CD4-positive, alpha-beta T cell treated with Interleukin-2 at 100 ng/mL for 4 hours (primary cell): ENCODE results near the gene CDH3.
"Not testable (repeated sequence)": the region's sequence is repeated elsewhere in the genome, so short reads cannot be mapped to it uniquely, and the experiment has no call there.

Experiments used
- DNase-seq: peaks from one replicate; pipeline ENCODE4 v3.0.0-alpha.2; 2020; ENCODE audit warnings: low spot score

The CDH3 gene

DNA sequence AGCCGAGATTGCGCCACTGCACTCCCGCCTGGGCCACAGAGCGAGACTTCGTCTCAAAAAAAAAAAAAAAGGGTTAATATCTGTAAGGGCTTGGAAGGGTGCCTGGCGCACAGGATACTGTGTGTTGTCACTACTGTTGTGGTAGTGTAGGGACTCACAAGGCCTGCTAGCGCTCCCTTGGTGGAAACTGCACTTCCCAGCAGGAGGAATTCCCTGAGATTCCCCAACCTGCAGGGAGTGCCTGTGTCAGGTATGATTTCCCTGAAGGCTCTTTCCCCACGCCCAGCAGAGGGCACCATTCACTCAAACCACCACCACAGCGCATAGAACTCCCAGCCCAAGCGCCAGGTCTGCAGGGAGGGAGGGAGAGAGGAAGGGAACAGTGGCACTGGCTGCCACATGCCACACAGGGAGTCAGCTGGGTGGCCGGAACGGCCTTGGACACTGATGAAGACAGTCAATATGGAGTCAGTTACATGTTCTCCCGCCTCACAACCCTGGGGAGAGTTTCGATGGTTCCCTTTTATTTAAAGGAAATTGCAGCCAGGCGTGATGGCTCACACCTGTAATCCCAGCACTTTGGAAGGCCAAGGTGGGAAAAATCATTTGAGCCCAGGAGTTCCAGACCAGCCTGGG is 59.2 kb downstream of the CDH3 start:
- DNase-seq = peak; percentile 38

DNA sequence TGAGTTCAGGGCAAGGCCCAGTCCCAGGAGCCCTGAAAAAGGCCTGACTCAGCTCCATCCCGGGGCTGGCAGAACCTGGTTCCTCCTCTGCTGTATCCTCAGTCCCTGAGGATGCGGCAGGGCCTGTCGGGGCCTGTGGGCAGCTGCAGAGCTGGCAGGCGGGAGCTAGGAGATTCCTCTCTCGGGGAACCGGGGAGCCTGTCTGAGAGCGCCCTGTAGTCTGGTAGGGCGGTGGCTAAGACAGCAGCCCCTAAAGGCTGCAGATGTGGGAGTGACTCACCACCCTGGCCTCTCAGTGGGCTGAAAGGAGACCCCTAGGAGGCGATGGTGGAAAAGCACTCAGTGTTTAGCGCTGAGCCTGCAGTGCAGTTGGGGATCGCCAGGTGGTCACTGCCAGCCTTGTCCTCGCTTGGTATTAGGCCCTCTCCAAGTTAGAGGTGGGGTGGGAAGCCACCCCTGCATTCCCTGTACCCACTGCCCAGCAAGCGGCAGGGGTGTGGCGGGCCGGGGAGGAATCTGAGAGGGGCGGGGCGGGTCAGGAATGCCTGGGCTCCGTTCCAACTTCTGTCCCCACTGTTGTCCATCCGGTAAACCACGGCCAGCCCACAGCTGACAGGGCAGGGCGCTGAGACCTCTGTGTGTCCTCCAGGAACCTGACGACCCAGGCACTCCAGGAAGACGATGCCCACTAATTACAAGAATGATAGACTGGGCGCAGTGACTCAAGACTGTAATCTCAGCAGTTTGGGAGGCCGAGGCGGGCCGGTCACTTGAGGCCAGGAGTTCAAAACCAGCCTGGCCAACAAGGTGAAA is 62.4 kb downstream of the CDH3 start:
- no peak for DNase-seq

DNA sequence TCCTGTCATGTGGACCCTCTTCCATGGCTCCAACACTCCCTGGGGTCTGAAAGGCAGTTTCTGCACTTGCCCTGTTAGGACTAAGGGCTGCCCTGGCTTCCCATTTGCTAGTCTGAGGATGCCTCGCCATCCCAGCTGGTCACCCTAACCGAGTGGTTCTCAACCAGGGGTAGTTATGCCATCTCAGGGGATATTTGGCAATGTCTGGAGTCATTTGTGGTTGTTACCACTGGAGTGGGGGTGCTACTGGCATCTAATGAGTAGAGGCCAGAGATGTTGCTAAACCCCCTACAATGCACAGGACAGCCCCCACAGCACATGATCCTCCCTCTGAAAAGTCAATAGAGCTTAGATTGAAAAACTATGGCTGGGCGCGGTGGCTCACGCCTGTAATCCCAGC is 65.1 kb downstream of the CDH3 start:
- DNase-seq = no peak

DNA sequence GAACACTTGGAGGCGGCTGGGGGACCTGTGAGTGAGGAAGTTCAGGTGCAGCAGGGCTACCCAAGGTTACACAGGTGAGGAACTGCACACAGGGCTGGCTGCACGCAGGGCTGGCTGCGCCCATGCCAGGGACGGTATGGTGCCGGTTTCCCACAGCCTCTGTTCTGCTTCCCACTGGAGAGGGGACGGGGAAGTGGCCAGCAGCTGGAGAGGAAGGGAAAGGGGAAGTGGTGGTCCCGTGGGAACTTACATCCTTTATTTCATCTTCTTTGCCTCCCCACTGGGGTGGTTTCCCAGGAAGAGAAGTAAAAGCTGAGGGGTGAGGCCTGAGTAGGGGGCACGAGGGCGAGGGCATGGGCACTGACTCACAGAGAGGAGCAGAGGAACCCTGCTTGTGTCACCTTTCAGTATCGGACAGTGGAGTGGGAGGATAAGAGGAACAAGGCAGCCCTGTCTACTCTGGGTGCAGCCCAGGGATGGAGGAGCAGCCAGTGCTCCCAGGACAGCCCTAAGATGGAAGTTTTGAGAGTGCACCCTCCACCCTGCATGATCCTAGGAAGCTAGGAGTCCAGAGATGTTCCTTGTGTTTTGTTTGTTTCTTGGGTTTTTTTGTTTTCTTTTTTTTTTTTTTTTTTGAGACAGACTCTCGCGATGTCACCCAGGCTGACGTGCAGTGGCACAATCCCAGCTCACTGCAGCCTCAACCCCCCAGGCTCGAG is 66.5 kb downstream of the CDH3 start:
- DNase-seq = peak; percentile 10

DNA sequence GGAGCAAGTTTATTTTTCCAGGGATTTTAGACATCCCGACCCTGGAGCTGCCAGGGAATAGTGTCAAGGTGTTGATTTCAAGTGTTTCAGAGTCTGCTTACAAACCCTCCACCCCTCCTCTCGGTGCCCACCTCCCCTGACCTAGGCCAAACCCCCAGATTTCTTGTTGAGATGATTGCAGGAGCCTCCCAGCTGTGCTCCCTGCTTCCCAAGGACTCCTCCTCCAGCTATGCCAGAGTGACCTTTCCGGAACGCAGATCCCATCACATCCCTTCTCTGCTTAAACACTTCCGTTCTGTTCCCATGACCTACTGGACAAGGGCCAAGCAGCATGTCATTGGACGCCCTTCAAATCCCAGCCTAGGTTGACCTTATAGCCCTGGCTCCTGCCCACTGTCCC is 68.3 kb downstream of the CDH3 start:
- DNase-seq = no peak

DNA sequence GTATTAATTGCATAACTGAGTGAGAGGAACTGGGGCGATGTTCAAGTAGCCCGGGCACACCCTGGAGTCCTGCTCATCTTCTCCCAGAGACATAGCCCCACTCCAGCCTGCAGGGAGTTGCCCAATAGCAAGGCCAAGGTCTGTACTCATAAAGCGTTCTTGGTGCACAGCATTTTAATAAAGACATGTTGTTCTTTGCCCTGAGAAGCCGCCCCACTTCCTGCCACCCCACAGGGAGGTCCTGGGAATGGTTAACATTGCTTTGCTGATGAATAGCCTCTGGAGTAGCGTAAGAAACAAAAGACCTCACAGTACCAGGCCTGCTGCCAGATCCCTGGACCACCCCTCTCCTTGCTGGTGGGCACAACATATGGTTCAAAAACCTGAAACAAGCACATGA is 70.4 kb downstream of the CDH3 start:
- no peak for DNase-seq

DNA sequence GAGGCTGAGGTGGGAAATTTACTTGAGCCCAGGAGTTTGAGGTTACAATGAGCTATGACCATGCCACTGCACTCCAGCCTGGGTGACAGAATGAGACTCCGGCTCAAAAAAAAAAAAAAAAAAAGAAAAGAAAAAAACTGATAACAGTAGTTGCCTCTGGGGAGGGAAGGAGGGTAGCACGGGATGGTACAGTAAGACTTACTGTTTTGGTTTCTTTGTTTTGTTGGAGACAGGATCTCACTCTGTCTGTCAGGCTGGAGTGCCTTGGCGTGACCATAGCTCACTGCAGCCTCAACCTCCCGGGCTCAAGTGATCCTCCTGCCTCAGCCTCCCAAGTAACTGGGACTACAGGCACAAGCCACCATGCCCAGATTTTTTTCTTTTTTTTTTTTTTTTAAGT is 71.4 kb downstream of the CDH3 start:
- DNase-seq = not testable (repeated sequence)

DNA sequence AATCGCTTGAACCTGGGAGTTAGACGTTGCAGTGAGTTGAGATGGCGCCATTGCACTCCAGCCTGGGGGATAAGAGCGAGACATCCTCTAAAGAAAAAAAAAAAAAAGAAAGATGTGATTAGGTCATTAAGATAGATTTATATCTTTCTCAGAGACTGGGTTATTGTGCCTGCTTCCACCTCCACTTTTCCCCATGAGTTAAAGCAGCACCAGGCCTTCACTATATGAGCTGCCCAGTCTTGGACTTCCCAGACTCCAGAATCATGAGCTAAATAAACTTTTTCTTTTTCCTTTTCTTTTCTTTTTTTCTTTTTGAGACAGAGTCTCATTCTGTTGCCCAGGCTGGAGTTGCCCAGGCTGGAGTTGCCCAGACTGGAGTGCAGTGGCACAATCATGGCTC is 72.6 kb downstream of the CDH3 start:
- no peak for DNase-seq

DNA sequence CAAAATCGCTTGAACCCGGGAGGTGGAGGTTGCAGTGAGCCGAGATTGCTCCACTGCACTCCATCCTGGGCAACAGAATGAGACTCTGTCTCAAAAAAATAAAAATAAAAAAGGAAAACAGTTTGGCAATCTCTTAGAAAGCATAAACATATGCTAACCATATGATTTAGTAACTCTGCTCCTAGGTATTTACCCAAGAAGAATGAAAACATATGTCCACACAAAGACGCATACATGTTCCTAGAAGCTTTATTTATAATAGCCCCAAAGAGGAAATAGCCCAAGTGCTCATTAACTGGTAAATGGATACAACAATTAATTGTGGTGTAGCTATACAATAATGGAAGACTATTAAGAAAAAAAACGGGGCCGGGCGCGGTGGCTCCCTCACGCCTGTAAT is 73.5 kb downstream of the CDH3 start:
- no peak for DNase-seq

DNA sequence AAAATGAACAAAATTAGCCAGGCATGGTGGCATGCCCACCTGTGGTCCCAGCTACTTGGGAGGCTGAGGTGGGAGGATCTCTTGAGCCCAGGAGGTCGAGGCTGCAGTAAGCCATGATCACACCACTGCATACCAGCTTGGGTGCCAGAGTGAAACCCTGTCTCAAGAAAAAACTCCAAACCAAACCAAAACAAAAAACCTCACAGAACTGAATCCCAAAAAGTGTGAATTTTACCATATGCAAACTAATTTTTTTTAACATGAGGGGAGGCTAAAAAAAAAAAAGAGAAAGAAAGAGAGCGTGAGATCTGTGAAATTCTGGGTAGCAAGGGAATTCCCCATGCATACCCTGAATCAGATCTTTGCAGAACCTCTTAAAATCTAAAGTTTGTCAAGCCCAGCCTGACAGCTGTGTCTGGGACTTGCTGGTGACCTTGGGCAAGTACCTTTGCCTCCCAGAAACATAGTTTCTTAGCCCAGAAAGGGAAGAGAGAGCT is 74.9 kb downstream of the CDH3 start:
- DNase-seq = peak; percentile 6

DNA sequence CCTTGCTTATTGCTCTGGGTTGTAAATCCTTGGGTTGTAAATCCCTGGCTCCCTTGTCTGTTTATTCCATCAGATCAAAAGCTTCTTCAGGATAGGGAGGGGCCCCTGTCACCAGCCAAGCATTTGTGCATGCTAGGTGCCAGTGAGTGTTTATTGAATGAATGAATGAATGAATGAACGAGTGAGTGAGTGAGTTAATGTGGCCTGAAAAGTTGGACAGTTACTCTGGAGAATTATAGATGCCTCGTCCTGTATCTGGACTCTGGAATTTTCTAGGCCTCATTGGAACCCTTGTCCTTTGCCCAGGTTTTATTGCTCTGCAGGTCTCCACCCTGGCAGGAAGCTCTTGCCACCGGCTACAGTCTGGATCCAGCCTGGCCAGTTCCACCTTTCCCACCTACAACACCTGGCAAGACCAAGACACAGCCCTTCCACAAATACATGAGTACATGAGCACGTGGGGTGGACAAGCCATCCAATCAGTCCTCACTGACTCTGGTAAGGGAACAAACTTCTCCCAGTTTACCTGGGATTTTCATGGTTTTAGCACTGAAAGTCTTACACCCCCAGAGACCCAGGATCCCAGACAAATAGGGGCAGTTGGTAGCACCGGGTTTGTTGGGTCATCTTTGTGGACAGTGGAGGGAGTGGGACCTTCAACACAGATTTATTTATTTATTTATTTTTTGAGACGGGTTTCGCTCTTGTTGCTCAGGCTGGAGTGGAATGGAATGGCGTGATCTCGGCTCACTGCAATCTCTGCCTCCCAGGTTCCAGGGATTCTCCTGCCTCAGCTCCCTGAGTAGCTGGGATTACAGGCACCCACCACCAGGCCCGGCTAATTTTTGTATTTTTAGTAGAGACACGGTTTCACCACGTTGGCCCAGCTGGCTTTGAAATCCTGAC is 77.3 kb downstream of the CDH3 start:
- DNase-seq = no peak

DNA sequence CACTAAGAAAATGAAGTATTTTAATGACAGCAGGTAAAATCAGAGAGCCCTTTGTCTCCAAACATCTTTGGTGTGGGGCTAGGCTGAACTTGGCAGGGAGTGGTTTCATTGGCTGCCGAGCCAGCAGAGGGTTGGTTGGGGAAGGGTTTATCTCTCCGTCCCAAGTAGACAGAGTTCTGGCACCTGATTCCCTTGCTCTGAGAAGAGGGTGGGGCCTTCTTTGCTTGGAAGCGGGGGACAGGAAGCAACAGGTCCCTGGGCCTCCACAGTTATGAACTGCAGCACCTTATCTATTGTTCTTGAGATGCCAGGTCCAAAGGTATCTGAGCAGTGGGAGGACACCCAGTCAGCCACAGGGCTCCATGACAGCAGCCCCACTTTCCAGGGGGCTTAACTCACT is 79.7 kb downstream of the CDH3 start:
- DNase-seq = no peak

DNA sequence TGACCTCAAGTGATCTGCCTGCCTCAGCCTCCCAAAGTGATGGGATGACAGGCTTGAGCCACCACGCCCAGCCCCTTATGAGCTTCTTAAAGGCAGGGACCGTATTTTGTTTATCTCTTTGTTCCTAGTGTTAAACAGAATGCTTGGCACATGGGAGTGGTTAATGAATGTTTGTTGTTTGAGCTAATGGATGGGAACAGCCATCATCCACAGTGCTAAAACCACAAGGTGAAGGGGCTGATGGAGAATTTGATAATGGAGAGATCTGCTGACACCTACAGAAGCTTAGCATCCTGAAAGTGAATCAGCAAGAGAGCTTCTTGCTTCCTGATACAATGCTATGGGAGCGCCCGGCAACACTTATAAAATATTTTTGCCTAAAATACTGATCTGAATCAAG is 83.4 kb downstream of the CDH3 start:
- no peak for DNase-seq

DNA sequence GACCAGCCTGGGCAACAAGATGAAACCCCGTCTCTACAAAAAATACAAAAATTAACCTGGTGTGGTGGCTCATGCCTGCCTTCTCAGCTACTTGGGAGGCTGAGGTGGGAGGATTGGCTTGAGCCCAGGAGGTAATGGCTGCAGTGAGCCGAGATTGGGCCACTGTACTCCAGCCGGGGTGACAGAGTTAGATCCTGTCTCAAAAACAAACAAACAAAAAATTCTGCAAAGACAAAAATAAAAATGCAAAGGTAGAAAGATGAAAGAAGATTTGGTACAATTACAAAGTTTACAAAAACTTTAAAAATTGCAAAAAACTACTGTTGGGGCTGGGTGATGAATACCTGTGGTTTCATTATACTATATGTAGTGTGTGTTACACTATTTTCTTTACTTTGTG is 86.5 kb downstream of the CDH3 start:
- DNase-seq = no peak

DNA sequence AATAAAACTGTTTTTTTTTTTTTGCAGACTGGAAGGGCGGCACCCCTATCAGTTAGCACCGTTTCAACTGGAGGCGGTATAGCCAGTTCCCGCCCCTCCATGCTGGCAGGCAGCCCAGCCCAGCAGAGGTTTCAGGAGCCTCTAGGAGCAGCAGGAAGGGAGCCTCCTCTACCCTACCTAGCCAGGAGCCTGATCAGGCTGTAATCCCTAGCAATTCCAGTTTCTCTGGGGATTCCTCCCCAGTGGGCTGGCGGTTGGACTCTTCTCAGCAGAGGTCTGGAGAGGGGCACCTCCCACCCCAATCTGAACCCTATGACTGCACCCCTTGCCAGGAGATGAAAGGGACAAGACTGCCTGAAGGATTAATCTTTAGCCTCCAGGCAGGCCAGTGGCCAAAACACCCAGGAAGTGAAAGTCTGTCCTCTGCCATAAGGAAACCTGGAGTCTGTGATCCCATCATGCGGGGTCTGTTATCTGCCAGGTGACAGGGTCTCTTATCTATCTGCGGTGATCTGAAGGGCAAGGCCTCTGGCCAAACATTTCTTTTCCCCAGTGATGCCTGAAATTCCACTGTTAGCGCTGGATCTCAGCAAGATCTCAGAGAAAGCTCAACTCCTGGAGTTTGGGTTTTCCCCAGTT is 87.1 kb downstream of the CDH3 start:
- no peak for DNase-seq

DNA sequence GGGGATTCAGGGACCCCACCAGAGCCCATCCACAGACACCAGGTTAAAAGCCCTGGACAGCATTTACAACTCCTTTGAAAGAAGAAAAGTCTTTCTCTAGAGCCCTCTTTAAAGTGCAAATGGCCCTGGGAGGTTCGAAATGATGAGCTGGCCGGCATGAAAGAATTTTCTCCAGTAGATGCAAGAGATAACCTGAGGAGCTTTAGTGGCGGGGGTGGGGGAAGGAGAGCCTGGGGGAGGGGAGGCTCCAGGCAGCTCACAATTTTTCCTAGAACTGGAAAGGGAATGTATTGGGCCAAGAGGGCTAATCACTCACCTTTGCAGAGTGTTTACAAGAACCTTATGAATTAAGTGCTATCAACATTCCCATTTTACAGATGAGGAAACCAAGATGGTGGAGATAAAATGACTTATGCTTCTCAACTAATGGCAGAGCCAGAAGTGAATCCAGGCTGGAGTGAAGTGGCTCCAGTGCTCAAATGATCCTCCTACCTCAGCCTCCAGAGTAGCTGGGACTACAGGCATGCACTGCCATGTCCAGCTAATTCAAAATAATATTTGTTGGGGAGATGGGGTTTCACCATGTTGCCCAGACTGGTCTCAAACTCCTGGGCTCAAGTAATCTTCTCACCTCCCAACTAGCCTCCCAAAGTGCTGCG is 87.8 kb downstream of the CDH3 start:
- no peak for DNase-seq

DNA sequence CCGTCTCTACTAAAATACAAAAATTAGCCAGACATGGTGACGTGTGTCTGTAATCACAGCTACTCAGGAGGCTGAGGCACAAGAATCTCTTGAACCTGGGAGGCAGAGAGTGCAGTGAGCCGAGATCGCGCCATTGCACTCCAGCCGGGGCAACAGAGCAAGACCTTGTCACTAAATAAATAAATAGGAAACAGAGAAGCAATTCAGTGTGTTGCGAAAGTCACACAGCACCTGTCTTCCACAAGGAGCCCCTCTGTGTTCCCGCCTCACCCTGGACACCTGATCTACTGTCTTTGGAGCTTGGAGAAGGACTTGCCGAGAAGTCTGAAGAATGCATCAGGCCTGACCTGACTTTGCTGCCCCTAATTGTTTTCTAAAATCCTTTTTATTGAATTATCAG is 88.5 kb downstream of the CDH3 start:
- no peak for DNase-seq

DNA sequence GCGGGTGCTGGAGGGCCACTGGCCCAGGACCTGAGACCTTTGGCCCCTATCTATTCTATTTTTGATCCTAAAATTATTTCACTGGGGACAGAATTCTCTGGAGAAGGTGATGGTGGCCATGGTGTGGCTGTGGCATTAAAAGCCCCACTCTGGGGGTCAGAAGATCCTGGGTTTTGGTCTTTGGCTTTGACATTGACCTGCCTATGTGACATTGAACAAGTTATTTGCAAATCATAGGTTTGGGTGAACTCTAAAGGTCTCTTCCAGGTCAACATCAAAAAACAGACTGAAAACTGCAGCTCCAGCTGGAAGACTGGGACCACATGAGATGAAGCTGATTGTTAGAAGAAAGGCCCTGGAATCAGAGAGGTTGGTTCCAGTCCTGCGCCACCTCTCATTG is 89.7 kb downstream of the CDH3 start:
- DNase-seq = no peak

DNA sequence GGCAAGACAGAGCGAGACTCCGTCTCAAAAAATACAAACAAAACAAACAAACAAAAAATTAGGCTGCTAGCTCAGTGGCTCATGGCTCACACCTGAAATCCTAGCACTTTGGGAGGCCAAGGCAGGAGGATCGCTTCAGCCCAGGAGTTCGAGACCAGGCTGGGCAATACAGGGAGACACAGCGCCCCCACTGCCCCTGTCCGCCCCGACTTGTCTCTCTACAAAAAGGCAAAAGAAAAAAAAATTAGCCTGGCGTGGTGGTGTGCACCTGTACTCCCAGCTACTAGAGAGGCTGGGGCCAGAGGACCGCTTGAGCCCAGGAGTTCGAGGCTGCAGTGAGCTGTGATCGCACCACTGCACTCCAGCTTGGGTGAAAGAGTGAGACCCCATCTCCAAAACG is 91.5 kb downstream of the CDH3 start:
- DNase-seq = no peak

DNA sequence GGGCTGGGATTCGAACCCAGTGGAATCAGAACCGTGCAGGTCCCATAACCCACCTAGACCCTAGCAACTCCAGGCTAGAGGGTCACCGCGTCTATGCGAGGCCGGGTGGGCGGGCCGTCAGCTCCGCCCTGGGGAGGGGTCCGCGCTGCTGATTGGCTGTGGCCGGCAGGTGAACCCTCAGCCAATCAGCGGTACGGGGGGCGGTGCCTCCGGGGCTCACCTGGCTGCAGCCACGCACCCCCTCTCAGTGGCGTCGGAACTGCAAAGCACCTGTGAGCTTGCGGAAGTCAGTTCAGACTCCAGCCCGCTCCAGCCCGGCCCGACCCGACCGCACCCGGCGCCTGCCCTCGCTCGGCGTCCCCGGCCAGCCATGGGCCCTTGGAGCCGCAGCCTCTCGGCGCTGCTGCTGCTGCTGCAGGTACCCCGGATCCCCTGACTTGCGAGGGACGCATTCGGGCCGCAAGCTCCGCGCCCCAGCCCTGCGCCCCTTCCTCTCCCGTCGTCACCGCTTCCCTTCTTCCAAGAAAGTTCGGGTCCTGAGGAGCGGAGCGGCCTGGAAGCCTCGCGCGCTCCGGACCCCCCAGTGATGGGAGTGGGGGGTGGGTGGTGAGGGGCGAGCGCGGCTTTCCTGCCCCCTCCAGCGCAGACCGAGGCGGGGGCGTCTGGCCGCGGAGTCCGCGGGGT is 92.1 kb downstream of the CDH3 start, which contains the start of gene CDH1:
CDH1 (plus strand) TSS at position 247 of the 684 bp plus-strand sequence; CDS start at position 371, 124 bp downstream.
- DNase-seq = peak; percentile 13
